ENCODE results near the gene SNED1.

SNED1 gene

GRCh38 chr2:241006412-241006811 is 8.0 kb downstream of the SNED1 start:
- DNase-seq (ENCODE audit: low read depth in 3 of 3), result no peak

GRCh38 chr2:241007111-241007510 is 8.7 kb downstream of the SNED1 start:
- DNase-seq (ENCODE audit: low read depth in 3 of 3), result no peak

GRCh38 chr2:241007880-241008710 is 9.7 kb downstream of the SNED1 start:
- DNase-seq (ENCODE audit: low read depth in 3 of 3), result no peak

DNA sequence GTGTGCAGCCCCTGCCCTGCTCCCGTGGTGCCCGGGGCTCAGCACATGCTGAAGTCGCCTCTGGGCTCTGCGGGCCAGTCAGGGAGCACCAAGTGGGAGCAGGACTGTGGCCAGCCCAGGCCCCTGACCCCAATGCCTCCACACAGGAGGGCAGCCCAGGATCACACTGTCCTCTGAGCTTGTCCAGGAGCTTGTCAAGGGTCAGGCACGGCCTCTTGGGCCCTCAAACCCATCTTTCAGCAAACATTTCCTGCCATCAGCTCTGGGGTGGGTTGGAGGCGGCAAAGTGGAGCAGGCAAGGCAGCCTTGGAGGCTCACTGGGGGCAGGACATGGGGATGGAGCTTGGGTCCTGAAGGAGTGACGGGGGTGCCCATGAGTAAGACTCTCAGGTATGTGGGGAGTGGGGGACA is 10.3 kb downstream of the SNED1 start:
- no peak for DNase-seq (ENCODE audit: low read depth in 3 of 3)

DNA sequence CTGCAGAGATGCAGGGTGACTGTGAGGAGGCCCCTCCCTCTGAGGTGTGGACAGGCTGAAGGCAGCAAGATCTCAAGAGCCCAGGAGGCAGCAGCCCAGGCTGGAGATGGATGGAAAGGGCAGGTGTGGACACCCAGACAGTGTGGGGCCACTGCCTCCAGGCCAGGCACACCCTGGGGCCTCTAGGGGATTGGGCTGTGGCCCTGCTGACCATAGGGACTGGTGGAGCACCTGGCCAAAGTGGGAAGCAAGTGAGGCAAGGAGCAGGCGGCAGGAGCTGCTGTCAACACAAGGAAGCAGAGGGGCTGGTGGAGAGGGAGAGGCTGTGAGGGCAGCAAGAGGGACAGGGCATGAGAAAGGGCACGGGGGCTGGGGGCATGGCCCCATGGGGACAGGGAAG is 10.8 kb downstream of the SNED1 start:
- no peak for DNase-seq (ENCODE audit: low read depth in 3 of 3)

GRCh38 chr2:241009601-241010530 is 11.4 kb downstream of the SNED1 start:
- peak in 1 of 3 experiments; percentile 35 for DNase-seq (ENCODE audit: low read depth in 3 of 3)

DNA sequence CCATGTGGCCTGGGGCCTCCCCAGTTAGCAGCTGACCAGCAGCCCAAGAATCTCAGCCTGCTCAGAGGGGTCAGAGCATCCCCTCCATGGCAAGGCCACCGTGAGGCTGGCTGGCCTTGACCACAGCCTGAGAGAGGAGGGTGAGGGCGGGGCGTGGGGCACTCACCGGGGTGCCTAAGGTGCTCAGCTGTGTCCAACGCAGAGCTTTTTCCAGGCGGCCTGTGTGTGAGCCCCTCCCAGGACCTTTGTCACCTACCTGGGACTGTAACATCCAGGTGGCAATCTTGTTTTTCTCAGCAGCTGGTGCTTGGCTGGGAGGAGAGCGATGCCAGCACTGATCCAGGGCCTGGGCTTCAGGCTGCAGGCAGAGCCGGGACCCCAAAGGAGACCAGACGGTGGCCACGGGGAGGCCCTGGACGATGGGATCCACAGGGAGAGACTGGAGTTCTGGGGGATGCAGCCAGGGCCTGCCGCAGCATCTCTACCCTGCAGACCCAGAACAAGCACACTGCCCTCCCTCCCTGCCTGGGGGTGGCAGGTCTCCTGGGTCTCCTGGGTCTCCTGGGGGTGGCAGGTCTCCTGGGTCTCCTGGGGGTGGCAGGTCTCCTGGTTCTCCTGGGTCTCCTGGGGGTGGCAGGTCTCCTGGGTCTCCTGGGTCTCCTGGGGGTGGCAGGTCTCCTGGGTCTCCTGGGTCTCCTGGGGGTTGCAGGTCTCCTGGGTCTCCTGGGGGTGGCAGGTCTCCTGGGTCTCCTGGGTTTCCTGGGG is 12.3 kb downstream of the SNED1 start:
- DNase-seq (ENCODE audit: low read depth in 3 of 3), result no peak

DNA sequence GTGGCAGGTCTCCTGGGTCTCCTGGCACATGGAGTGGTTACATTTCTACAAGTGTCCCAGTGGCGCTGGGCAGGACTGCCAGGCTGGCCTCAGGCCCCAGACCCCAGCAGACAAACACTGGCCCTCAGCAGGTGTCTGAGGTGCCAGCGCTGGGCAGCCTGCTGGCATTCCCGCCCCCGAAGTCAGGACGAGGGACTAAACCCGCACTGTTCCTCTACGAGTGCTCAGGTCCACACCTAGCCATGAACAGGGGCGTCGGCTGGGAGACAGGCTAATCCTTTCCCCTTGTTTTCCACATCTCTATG is 12.8 kb downstream of the SNED1 start:
- DNase-seq (ENCODE audit: low read depth in 3 of 3), result no peak

DNA sequence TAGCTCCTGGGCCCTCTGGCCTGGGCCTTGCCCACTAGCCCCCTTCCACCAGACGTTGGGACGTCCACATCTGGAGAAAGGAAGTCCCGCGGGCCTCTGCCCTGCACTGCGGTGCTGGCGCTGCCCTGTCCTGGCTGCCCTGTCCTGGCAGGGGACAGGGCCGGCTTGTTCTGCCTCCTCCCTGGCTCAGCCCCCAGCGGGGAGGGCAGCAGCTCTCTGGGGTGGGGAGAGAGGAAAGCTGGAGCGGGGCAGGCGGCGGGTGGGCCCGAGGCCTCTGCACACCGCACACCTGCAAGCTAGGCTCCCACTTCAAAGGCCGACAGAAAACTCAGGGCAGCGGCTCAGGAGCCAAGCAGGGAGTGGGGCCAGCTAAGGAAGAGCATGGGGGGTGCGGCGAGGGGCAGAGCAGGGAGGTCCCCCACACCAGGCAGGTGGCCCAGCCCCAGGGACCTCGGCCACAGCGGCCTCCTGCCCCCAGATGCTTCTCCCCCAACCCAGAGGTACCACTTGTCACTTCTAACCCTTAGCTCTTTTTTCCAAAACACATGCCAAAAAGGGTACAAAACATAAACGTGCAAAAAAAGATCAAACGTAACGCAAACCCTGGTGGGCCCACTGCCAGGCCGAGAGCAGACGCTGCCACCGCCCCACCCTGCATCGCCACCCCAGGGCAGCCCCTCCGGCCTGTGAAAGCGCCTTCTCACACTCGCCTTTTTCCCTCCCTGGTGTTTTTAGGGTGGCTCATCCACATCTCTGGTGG is 13.5 kb downstream of the SNED1 start:
- no peak for DNase-seq (ENCODE audit: low read depth in 3 of 3)

- DNase-seq (ENCODE audit: low read depth in 3 of 3), result no peak
Observed at GRCh38 chr2:241014224-241014623, 15.8 kb downstream of the SNED1 start.

GRCh38 chr2:241014764-241015163 is 16.3 kb downstream of the SNED1 start:
- DNase-seq (ENCODE audit: low read depth in 3 of 3), result no peak

DNA sequence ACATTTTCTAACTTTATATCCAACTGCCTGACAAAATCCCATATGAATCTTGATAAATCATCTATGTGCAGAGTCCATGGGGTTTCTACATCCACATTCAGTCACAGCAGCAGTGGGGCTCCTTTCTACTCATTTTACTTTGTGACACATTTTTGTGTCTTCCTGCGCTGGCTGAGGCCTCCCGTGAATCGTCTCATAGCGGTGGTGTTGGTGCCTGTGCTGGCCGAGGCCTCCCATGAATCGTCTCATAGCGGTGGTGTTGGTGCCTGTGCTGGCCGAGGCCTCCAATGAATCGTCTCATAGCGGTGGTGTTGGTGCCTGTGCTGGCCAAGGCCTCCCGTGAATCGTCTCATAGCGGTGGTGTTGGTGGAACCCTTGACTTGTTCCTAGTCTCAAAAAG is 17.0 kb downstream of the SNED1 start:
- DNase-seq (ENCODE audit: low read depth in 3 of 3), result no peak

DNA sequence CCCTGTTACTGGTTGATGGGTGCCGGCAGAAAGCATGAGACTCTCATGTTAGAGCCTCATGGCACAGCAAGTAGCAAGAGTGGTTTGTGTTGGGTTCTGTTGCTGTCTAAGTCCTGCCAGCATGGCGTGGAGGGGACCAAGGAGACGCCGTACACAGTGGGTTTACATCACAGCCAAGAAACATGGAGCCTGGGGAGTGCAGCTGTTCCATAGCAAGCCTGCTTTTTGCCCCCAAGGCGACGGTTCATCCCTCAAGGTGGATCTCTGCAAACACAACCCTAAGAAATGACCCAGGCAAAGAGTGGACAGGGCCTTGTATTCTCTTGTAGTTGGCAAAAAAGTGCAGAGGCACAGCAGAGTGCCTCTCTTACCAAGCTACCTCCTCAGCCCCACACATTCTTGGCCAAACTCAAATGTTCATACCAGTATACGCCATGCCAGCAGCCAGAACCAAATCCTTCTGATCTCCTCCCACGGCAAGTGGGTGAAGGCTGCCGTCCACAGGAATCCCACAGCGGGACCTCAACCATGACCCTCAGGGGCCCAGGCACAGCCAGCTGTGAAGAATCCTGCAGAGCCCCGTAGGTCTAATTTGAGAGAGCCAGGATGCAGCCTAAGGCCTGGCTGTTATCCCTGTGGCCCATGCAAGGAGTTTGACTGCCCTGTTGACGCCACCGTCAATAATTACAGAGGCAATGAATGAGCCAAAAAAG is 19.0 kb downstream of the SNED1 start:
- DNase-seq (ENCODE audit: low read depth in 3 of 3), result no peak

DNA sequence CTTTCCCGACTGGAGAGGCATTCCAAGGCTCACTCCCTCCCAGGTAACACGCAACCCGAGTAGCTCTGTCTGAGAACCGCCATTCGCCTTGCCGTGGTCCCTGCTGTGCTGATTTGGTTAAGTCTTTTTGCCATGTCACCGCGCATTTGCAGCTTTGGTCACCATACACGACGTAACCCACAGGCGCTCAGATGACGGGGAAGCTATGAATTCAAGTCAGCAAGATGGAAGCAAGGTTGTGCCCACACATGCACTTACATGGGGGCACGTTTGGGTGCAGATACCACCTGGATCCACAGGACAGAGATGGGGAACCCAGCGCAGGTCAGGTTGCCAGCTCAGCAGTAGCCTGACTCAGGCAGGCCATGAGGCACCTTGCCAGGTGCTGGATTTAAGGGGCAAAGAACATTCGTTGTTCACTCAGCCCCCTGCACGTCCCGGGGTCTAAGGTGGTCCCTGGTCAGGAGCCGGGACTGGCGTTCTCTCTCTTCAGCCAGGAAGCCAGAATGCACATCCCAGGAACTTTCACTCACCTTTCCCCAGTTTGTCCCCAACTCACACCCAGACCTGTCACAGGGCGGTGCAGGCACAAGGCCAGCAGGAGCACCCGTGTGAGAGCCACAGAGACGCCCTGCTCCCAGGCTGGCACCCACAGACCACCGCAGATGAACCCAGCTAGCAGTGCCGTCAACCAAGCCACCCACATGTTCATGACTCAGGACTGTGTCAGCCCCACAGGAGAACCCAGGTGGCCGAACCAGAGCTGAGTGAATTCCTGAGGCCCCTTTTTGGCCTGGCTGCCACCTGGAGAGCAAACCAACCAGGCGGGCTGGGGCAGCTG is 19.9 kb downstream of the SNED1 start:
- DNase-seq (ENCODE audit: low read depth in 3 of 3), result no peak

DNA sequence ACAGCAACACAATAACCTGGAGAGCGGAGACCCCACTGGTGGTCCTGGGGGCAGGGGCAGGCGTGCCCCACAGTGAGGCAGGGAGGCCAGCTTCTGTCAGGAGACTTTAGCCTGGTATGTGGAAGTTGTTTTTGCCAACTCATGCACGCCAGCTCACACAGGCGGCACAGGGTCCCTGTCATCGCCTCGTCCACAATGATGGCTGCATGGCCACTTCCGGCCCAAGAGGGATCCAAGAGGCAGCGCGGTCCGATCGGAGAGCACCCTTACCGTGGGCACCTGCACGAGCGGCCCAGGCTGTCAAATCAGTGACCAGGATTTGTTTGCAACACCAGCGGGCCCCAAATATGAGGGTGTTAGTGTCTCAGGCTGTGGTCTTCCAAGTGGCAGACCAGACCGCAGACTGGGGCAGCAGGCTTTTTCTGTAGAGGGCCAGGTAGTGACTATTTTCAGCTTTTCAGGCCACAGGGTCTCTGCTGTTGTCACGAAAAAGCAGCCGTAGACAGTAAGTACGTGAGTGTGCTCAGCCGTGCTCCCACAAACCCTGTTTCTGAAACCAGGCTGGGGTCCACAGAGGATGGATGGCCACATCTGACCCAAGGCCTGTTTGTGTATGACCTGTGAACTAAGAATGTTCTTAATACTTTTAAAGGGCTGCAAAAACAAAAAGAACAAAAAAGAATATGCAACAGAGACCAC is 21.2 kb downstream of the SNED1 start:
- DNase-seq (ENCODE audit: low read depth in 3 of 3), result no peak

DNA sequence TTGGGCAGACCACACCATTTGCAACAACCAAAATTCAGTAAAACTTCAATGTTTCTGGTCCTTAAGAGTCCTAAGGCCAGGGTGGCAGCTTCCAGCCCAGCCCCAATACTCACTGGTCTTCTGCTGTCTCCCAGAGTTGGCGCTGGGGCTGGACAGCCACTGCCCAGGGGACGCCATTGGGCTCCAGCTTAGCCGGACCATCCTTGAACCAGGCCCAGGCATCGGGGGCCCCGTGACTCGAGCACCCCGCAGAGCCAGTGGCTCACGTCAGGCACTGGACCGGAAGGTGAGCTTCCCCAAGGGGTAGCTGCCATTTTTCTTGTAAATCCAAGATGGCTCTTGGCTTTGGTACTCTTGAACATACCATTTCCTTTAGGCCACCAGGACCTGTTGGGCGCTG is 21.8 kb downstream of the SNED1 start:
- no peak for DNase-seq (ENCODE audit: low read depth in 3 of 3)

- DNase-seq (ENCODE audit: low read depth in 3 of 3), result no peak
Observed at GRCh38 chr2:241020629-241021190, 22.3 kb downstream of the SNED1 start.

GRCh38 chr2:241025639-241026038 is 27.2 kb downstream of the SNED1 start:
- no peak for DNase-seq (ENCODE audit: low read depth in 3 of 3)

All from stimulated activated CD4-positive, alpha-beta T cell treated with anti-CD3 and anti-CD28 coated beads, TNF-alpha, amount 100 ng/mL, for 24 hours (primary cell).